Activated CD4-positive, alpha-beta memory T cell treated with anti-CD3 and anti-CD28 coated beads, Interleukin-2, amount 10 ng/mL, durations not matched to agents 7 days and 5 days (primary cell): ENCODE results near the gene ITGA4. TPM values are rescaled to one million over a fixed set of nuclear protein-coding genes. Genes with fewer than 3 reads are reported as not detected.

ENCODE experiments used
- total RNA-seq, 2 experiments: library from RNA; stranded (reverse); gene quantifications; one replicate each; pipeline ENCODE4 v1.2.3, GENCODE V29; 2021

Gene ITGA4
- total RNA-seq, 2 experiments from 2014 or later: 252 to 265 TPM

Other genes with a start within 250 kb of the ITGA4 start
- gene CERKL, start 199.7 kb downstream of the ITGA4 start, total RNA-seq: under 1 TPM in 1 of 2 experiments, not detected in 1; 0.08 TPM
- not detected for gene NEUROD1, start 223.1 kb downstream of the ITGA4 start, total RNA-seq